HG03097 (cell line): ENCODE data around the gene TAPBP.
A peak's percentile ranks its signal among the peaks of the same experiment; 100 is the strongest.

Source experiments
- ATAC-seq: cut with Tn5 transposase; IDR thresholded peaks from one replicate; pipeline ENCODE4 v1.9.1; 2021; ENCODE audit not compliant: unreplicated experiment, low FRiP score

TAPBP gene

GRCh38 chr6:33320315-33321181, 6.7 kb upstream of the TAPBP start:
- no peak for ATAC-seq

GRCh38 chr6:33319939-33320314, 6.0 kb upstream of the TAPBP start:
- no peak for ATAC-seq

- ATAC-seq, result no peak
These were observed 4.7 kb upstream of the TAPBP start for GRCh38 chr6:33318426-33319073.

GRCh38 chr6:33317669-33318425, 4.0 kb upstream of the TAPBP start, which contains the start of gene ZBTB22:
Gene ZBTB22 (minus strand): TSS chr6:33317744. CDS start chr6:33316916, 828 bp downstream.
- peak; percentile 40 for ATAC-seq

GRCh38 chr6:33317419-33317668, 3.5 kb upstream of the TAPBP start:
- ATAC-seq, result no peak

GRCh38 chr6:33316603-33317418, 2.9 kb upstream of the TAPBP start:
- ATAC-seq, result no peak

GRCh38 chr6:33315793-33316602, 2.1 kb upstream of the TAPBP start:
- ATAC-seq, result no peak

GRCh38 chr6:33314943-33315792, 1.3 kb upstream of the TAPBP start:
- ATAC-seq, result no peak

- no peak for ATAC-seq
These were observed 651 bp upstream of the TAPBP start for GRCh38 chr6:33314515-33314942.

- no peak for ATAC-seq
These were observed 671 bp downstream of the TAPBP start for GRCh38 chr6:33313105-33313708.

- no peak for ATAC-seq
These were observed 1.3 kb downstream of the TAPBP start for GRCh38 chr6:33312361-33313104.

GRCh38 chr6:33306356-33306755, 7.5 kb downstream of the TAPBP start:
- ATAC-seq, result no peak

- no peak for ATAC-seq
These were observed 8.8 kb downstream of the TAPBP start for GRCh38 chr6:33305052-33305451.

GRCh38 chr6:33304216-33304615, 9.7 kb downstream of the TAPBP start:
- ATAC-seq, result no peak

GRCh38 chr6:33301877-33302276, 12.0 kb downstream of the TAPBP start:
- ATAC-seq, result no peak

GRCh38 chr6:33299237-33299944, 14.5 kb downstream of the TAPBP start:
- peak; percentile 65 for ATAC-seq

GRCh38 chr6:33298773-33299236, 15.1 kb downstream of the TAPBP start, which contains the start of gene RGL2:
Gene RGL2 (minus strand): TSS chr6:33298942. CDS start chr6:33298610, 332 bp downstream.
- ATAC-seq, result no peak
